Stimulated activated CD8-positive, alpha-beta memory T cell treated with anti-CD3 and anti-CD28 coated beads, Interleukin-12 subunit alpha, Interleukin-12 subunit beta, amount 100 ng/mL, for 24 hours (primary cell): ENCODE data around the gene TRAPPC2L.
"Not testable (repeated sequence)": the region's sequence is repeated elsewhere in the genome, so short reads cannot be mapped to it uniquely, and the experiment has no call there.

ENCODE experiments used
- DNase-seq: peaks from one replicate; pipeline ENCODE4 v3.0.0-alpha.2; 2020; ENCODE audit errors: extremely low read depth

TRAPPC2L gene

GRCh38 chr16:88818575-88818874 is 38.4 kb upstream of the TRAPPC2L start:
- no peak for DNase-seq

GRCh38 chr16:88819126-88819525 is 37.8 kb upstream of the TRAPPC2L start:
- DNase-seq = no peak

DNA sequence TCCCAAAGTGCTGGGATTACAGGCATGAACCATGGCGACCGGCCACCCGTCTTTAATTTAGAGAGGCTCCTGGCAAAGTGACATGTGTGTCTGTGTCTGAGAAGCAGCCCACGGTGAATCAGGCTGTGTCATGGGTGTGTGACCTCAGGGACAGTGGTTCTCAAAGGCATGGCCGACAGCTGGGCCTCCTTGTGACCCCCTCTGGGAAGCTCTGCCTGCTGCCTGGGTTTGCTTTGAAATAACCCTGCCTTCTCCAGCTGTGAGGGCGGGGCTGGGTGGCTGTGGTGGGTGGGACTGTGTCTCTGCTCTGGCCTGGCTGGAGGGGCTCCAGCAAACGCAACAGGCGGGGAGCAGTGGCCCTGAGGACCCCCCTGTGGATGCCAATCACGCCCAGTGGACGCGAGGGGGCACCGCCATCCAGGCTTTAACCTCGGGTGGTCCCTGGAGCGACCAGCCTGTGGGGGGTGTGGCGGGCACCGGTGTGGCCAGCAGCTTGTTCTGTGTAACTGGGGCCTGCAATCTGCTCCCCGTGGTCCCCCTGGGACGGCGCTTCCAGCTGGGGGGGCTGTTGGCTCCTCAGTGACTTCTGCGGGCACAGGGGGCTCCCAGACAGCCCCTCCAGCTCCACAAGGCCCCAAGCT is 36.4 kb upstream of the TRAPPC2L start:
- no peak for DNase-seq

GRCh38 chr16:88821168-88821850 is 35.6 kb upstream of the TRAPPC2L start:
- DNase-seq = no peak

DNA sequence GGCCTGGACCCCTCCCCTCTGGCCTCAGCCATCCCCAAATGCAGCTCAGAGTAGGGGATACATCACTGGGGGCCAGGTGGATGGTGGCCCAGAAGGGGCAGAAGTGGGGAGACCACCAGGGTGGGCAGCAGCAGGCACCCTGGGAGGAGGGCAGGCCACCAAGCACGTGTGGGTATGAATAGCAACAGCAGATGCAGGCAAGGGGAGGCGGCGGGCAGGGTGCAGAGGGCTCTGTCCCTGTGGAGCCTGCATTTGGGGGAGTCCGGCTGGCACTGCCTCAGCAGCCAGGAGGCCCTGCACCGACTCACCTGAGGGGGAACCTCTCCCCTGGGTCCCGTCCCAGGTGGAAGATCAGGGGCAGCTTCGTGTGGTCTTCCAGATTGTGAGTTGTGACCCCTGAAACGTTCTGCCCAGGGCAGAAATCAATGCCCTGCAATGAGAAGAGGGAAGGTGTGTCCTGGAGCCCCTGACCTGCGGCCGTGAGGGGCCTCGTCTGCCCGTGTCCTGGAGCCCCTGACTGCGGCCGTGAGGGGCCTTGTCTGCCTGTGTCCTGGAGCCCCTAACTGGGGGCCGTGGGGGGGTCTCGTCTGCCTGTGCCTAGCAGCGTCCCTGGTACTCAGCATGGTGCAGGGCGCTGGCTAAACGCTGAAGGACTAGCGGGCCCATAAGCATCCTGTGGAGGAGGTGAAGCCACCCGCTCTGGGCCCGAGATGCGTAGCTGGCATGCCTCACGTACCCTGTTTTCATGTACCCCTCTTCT is 34.5 kb upstream of the TRAPPC2L start:
- no peak for DNase-seq

DNA sequence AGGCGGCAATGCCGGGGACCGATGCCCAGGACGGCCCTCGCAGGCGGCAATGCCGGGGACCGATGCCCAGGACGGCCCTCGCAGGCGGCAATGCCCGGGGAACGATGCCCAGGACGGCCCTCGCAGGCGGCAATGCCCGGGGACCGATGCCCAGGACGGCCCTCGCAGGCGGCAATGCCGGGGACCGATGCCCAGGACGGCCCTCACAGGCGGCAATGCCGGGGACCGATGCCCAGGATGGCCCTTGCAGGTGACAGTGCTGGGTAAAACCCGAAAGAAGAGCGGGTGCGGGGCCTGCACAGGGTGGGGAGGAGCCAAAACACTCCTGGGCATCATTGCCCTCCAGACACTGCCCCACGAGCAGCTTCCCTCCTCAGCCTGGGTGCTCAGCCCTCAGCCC is 33.3 kb upstream of the TRAPPC2L start:
- DNase-seq = not testable (repeated sequence)

- DNase-seq = no peak
These were observed 32.5 kb upstream of the TRAPPC2L start for GRCh38 chr16:88824256-88825077.

- no peak for DNase-seq
These were observed 31.8 kb upstream of the TRAPPC2L start for GRCh38 chr16:88825146-88825545.

DNA sequence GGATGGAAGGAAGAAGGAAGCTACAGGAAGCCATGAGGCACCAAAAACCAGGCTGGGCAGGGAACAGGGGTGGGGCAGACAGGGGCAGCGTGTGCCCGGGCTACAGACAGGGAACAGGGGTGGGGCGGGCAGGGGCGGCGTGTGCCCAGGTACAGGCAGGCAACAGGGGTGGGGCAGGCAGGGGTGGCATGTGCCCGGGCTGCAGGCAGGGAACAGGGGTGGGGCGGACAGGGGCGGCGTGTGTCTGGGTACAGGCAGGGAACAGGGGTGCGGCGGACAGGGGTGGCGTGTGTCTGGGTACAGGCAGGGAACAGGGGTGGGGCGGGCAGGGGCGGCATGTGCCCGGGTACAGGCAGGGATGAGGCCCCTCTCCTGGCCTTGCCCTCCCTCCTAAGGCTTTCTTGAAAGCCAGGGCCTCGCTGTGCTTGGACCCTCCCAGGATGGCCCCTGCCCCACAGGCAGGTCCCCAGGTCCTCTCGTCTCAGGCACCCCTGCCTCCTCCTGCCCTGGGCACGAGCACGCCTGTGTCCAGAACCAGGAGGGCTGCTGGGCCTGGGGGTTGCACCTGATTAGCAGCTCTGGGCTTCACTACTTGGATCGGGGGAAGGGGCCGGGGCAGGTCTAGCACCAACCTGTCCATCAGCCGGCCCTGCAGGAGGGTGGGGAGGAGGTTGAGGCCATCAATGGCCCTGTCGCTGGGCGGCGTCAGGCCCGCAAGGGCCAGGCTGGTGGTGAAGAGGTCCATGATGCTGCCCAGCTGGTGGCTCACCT is 30.7 kb upstream of the TRAPPC2L start:
- DNase-seq = no peak

- DNase-seq = no peak
These were observed 29.2 kb upstream of the TRAPPC2L start for GRCh38 chr16:88827727-88828126.

DNA sequence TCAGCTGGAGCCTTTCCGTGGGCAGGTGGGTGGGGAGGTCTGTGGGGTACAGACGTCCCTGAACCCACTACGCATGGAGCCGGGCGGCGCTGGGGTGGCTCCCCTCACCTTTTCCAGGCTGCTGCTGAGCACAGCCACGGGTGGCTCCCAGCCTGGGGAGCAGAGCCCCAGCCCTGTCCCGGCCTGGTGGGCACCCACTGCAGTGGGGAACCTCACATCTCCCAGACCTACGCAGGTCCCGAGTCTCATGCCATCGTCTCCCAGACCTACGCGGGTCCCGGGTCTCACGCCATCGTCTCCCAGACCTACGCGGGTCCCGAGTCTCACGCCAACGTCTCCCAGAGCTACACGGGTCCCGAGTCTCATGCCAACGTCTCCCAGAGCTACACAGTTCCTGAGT is 28.2 kb upstream of the TRAPPC2L start:
- DNase-seq = no peak

DNA sequence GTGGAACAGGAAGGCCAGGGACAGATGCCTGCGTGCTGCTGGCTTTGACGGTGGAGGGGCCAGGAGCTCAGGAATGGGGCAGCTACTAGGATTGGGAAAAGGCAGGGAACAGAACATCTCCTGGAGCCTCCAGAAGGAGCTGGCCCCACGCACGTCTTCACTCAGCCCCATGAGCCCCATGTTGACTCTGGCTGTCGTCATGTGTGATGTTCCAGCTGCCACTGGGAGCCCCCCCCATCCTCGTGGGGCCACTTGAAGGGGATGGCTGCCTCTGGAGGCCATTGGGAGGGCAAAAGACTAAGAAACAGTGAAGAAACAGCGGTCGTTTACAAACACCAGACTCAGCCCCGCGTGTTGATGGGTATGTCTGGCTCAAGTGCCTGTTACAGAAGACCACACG is 26.7 kb upstream of the TRAPPC2L start:
- DNase-seq = no peak

- DNase-seq = no peak
These were observed 26.1 kb upstream of the TRAPPC2L start for GRCh38 chr16:88830783-88831182.

DNA sequence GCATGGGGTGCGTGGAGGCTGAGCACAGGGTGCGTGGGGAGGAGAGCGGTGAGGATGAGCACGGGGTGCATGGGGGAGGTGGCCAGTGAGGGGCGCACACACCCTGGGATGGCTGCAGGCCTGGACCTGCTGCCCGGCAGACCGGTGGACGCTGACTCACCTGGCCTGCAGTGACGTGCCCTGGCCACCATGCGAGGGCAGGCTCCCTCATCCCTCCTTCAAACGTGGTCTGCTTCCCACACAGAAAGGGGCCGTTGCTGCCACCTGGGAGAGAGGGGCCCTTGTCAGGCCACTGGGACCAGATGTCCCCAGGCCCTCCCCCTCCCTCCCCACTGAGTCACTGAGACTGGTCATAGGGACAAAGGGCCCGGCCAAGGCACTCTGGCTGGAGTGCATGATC is 25.1 kb upstream of the TRAPPC2L start:
- no peak for DNase-seq

GRCh38 chr16:88833086-88833485 is 23.8 kb upstream of the TRAPPC2L start:
- DNase-seq = no peak

DNA sequence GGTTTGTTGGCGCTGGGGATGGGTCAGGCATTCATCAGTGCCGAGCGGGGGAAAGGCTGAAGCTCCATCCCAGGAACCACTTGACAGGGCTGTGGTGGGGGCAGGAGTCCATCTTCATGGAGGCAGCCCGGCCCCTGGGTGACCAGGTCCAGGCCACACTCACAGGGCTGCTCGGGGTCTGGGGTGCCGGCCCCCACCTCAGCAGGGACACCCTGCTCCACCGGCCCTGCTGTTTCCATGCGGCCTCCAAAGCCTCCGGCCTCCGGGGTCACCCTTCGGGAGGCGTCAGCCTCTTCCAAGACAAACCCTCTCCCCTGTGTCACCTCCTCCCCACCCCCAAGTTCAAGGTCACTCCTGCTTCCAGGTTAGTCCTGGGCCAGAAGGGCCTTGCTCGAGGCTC is 22.3 kb upstream of the TRAPPC2L start:
- no peak for DNase-seq

DNA sequence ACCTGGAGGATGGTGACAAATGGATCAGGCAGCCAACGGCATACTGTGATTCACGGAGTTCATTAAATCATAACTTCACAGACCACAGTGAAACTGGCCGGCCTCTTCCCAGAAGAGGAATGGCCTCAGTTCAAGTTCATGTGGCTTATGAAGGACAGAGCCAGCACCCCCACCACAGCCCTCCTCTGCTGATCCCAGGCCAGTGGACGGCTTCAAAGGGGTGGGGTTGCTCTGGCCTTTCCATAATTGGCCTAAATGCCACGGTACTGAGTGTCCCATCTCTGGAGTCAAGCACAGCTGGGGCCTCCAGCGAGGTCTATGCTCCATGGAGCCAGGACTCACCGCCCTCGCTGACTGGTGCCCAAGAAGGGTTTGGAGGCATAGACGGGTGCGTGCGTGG is 21.5 kb upstream of the TRAPPC2L start:
- no peak for DNase-seq

- DNase-seq = no peak
These were observed 21.1 kb upstream of the TRAPPC2L start for GRCh38 chr16:88835818-88836217.

DNA sequence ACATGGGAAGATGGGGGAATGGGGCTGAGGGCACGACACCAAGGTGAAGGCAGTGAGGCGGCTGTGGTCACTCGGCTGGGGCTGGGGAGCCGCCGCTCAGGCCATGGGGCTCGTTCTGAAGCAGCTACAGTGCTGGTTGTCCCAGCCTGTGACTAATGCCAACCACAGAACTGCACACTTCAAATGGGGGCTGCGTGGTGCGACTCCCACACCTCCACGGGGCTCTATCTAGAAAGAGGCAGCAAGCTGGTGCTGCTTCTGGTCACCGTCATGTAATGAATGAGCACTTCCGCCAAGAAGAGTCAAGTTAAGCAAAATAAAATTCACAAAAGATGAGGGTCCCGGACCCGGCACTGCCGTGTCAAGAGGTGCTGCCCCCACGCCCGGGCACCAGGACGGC is 20.1 kb upstream of the TRAPPC2L start:
- DNase-seq = no peak

GRCh38 chr16:88837806-88838205 is 19.1 kb upstream of the TRAPPC2L start:
- DNase-seq = no peak

DNA sequence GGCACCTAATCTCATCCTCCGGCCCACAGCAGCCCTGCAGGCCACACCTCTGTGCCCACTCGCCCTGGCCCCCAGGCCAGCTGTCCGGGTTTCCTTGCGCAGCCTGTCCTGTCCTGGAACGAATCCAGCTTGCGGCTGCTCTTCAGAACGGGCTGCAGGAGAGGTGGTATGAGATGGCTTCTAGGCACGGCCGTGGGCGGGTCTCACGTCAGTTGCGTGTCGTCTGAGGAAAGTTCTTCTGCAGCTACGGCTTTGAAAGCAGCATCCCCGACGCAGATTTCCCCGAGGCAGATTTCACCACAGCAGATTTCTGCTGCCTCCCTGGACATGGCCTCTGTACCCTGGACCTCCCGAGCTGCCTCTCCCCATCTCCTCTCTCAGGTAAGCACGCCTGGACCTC is 18.4 kb upstream of the TRAPPC2L start:
- no peak for DNase-seq
